ENCODE data around the gene RUBCNL. TPM values are rescaled to one million over a fixed set of nuclear protein-coding genes. Genes with fewer than 3 reads are reported as not detected.

The RUBCNL gene
- total and polyA plus RNA-seq, 9 of the 15 experiments (the other 6 are each of a cell fraction or from before 2014, with no cell fraction given), result 0.04 to 0.35 (median 0.12) TPM; not detected in 3

DNA sequence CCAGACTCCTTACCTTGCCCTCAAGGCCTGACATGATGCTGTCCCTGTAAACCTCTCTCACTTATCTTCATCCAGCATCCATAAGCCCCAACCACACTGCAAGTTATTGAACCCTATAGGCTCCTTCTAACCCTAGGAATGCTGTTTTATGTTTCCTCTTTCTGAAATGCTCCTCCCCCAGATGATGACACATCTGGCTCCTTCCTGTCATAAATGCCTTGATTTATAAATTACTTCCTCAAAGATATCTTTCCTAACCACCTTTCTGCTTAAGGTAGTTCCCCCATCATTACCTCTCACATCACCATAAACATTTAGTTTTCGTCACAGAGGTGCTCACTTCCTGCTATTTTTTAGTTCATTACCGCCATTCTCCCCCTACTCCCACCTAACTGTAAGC lies 12.3 kb downstream of the RUBCNL start (continued):
- no peak for TF ChIP-seq SRF (CRISPR knock-in tag; IDR thresholded peaks at IDR 0.05)
- no peak for TF ChIP-seq TSC22D4 (tag; IDR thresholded peaks at IDR 0.05)
- TF ChIP-seq ZNF77 (CRISPR knock-in tag; IDR thresholded peaks at IDR 0.05), result no peak
- no peak for TF ChIP-seq ARHGAP35 (IDR thresholded peaks at IDR 0.05; ENCODE audit: partially characterized antibody)
- no peak for TF ChIP-seq LCOR (CRISPR knock-in tag; IDR thresholded peaks at IDR 0.05)
- TF ChIP-seq ZEB2 (IDR thresholded peaks at IDR 0.05), result peak; percentile 95
- no peak for TF ChIP-seq CHD4 (IDR thresholded peaks at IDR 0.05; ENCODE audit: insufficient read depth, insufficient replicate concordance, low read depth, low read length, poor library complexity, severe bottlenecking)
- TF ChIP-seq FOXJ2 (tag; IDR thresholded peaks at IDR 0.05), result no peak
- peak; percentile 45 for TF ChIP-seq TAL1 (IDR thresholded peaks at IDR 0.05)
- TF ChIP-seq SRSF9 (IDR thresholded peaks at IDR 0.05; ENCODE audit: borderline replicate concordance, low read depth, low read length), result no peak
- TF ChIP-seq SP1 (CRISPR knock-in tag; IDR thresholded peaks at IDR 0.05), result no peak
- no peak for TF ChIP-seq PTRF (tag; IDR thresholded peaks at IDR 0.05)
- TF ChIP-seq SMAD3 (CRISPR knock-in tag; conservative IDR thresholded peaks at IDR 0.05), result no peak
- TF ChIP-seq, protein P1, sequence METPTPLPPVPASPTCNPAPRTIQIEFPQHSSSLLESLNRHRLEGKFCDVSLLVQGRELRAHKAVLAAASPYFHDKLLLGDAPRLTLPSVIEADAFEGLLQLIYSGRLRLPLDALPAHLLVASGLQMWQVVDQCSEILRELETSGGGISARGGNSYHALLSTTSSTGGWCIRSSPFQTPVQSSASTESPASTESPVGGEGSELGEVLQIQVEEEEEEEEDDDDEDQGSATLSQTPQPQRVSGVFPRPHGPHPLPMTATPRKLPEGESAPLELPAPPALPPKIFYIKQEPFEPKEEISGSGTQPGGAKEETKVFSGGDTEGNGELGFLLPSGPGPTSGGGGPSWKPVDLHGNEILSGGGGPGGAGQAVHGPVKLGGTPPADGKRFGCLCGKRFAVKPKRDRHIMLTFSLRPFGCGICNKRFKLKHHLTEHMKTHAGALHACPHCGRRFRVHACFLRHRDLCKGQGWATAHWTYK (CRISPR knock-in tag; IDR thresholded peaks at IDR 0.05), result no peak
- TF ChIP-seq ZNF239 (CRISPR knock-in tag; IDR thresholded peaks at IDR 0.05), result no peak
- TF ChIP-seq ZSCAN32 (CRISPR knock-in tag; IDR thresholded peaks at IDR 0.05), result no peak
- no peak for TF ChIP-seq RBM25 (IDR thresholded peaks at IDR 0.05; ENCODE audit: low read depth, low read length, severe bottlenecking)
- TF ChIP-seq NFYB (IDR thresholded peaks at IDR 0.05; ENCODE audit: extremely low read depth, insufficient read length), result no peak
- TF ChIP-seq NCOR1 (IDR thresholded peaks at IDR 0.05), result no peak
- no peak for TF ChIP-seq ZNF217 (CRISPR knock-in tag; IDR thresholded peaks at IDR 0.05)
- TF ChIP-seq, protein P2, sequence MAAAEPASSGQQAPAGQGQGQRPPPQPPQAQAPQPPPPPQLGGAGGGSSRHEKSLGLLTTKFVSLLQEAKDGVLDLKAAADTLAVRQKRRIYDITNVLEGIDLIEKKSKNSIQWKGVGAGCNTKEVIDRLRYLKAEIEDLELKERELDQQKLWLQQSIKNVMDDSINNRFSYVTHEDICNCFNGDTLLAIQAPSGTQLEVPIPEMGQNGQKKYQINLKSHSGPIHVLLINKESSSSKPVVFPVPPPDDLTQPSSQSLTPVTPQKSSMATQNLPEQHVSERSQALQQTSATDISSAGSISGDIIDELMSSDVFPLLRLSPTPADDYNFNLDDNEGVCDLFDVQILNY (CRISPR knock-in tag; IDR thresholded peaks at IDR 0.05), result no peak
- TF ChIP-seq ZSCAN29 (IDR thresholded peaks at IDR 0.05), result no peak
- TF ChIP-seq, protein P3, sequence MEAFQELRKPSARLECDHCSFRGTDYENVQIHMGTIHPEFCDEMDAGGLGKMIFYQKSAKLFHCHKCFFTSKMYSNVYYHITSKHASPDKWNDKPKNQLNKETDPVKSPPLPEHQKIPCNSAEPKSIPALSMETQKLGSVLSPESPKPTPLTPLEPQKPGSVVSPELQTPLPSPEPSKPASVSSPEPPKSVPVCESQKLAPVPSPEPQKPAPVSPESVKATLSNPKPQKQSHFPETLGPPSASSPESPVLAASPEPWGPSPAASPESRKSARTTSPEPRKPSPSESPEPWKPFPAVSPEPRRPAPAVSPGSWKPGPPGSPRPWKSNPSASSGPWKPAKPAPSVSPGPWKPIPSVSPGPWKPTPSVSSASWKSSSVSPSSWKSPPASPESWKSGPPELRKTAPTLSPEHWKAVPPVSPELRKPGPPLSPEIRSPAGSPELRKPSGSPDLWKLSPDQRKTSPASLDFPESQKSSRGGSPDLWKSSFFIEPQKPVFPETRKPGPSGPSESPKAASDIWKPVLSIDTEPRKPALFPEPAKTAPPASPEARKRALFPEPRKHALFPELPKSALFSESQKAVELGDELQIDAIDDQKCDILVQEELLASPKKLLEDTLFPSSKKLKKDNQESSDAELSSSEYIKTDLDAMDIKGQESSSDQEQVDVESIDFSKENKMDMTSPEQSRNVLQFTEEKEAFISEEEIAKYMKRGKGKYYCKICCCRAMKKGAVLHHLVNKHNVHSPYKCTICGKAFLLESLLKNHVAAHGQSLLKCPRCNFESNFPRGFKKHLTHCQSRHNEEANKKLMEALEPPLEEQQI (IDR thresholded peaks at IDR 0.05), result no peak
- TF ChIP-seq MCM5 (IDR thresholded peaks at IDR 0.05; ENCODE audit: low read depth), result no peak
- TF ChIP-seq CBFA2T3 (IDR thresholded peaks at IDR 0.05), result peak; percentile 54
- TF ChIP-seq ILF3 (IDR thresholded peaks at IDR 0.05; ENCODE audit: borderline replicate concordance), result no peak
- no peak for TF ChIP-seq HLTF (IDR thresholded peaks at IDR 0.05)
- no peak for TF ChIP-seq SMAD2 (IDR thresholded peaks at IDR 0.05; ENCODE audit: low read depth, low read length)
- TF ChIP-seq ZNF79 (CRISPR knock-in tag; IDR thresholded peaks at IDR 0.05; ENCODE audit: low read depth), result no peak
- peak in 1 of 2 experiments; percentile 43; a peak in 1 of 4 replicates for TF ChIP-seq RCOR1 (IDR thresholded peaks at IDR 0.05; ENCODE audit: borderline replicate concordance in 1 of 2, low read depth in 2 of 2, low read length in 2 of 2)

All from K562 (cell line).